ENCODE results near the gene KATNIP.

Gene KATNIP

DNA sequence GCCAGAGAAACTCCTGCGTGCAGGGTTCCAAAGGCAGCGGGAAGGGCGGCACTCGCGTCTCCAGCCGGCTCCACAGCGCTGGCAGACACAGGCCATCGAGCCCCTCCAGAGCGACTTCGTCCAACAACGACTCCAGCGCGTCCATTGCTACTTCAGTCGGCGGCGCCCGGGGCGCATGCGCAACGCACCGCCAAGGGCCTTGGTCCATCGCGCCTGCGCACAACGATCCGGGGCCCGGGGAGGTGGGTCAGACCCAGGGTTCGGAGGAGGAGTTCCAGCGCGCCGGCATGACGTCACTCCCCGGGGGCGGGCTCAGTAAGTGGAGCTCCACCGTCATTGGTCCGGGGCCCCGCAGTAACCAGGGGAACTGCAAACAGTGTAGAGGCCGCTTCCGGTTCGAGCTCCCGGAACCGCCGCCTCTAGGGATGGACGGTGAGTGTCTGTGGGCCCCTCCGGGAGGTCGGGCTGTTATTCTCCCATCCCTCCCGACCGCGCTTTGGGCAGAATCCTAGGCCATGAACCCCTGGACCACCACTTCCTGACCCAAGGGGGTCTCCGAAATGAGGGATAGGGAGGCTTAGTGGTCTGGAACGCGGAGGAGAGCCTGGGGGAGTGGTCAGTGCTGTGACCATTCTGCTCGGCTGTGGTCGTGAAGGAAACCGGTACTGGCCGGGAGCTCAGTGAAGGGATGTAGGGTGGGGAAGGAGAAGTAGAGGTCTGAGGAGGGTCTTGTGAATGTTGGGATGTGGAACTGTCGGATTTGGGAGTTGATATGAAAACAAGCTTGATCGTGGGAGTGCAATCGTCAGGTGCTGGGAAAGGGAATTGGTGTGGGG is at the start of gene KATNIP, which contains the start of gene GTF3C1:
KATNIP (plus strand) TSS at position 399 of the 836 bp plus-strand sequence; CDS start at position 426, 27 bp downstream.
GTF3C1 (minus strand) TSS at position 168 of the 836 bp plus-strand sequence; CDS start at position 145, 23 bp downstream.
- peak; percentile 100 for DNase-seq

DNA sequence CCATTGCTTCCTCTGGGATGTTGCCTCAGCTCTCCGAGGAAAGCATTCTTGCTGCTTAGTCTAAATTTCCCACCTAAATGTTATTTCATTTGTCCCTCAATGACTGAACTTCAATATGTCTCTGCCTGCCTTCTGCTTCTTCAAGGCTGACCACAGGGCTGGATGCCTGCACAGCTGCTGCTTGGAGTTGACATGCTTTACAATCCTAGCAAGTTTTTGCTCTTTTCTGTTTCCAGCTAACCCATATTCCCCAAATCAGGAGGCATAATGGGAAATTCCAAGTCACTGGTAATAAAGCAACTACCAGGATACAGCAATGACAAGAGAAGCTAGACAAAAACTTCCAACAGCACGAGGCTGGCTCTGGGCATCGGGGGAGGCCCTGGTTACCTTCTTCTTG is 49.1 kb upstream of the KATNIP start:
- DNase-seq = no peak

DNA sequence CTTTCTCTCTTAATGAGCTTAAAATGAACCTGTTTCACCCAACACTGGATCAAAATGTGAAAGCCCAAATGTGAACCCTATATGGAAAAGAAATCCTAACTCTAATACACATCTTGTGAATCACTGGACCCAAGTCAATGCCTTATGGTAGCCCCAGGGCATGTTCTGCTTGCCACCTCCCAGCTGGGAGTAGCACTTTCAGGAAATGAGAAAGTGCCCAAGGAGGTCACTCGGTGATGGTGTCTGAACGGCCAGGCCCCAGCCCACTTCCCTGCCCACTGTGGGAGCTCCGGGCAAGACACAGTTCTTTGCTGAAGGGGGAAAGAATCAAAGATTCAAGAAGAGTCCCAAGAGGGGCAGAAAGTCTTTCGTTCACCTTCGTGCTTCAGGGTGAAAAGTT is 46.3 kb upstream of the KATNIP start:
- DNase-seq = no peak

DNA sequence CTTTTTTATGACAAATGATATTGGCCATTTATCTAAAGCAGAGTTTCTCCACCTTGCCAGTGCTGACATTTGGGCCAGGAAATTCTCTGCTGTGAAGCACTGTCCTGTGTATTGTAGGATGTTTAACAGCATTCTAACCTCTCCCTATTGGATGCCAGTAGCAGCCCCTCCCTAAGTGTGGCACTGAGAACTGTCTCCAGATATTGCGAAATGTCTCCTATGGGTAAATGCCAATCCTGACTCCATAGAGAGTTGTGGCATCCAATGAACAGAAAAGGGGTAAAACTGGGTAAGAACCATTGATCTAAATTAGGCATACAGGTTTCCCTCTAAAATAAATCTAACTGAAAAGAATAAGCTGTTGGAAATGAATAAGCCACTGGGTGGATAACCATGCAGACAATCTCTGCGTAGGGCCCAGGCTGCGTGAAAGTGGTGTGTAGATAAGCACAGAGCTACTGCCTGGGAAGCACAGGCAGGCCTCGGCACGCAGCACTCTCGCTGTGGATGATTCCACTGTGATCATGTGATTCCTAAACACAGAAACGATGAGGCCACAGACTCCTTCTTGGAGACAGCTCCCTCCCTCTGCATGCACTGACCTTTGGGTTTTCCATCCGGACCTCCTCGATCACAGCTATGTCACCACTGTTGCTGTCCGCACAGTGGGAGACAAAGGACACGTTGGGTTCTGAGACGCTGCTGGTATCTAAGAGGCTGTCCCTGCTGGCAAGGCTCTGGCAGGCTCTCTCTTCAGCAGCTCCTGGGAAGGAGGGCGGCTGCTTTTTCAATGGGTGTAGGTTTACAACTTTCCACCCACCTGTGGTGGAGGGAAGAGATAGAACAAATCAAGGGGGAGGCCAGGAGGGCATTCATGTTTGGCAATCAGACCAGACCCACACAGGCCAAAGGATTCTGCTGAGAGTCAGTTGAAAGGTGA is 44.4 kb upstream of the KATNIP start:
- DNase-seq = no peak

DNA sequence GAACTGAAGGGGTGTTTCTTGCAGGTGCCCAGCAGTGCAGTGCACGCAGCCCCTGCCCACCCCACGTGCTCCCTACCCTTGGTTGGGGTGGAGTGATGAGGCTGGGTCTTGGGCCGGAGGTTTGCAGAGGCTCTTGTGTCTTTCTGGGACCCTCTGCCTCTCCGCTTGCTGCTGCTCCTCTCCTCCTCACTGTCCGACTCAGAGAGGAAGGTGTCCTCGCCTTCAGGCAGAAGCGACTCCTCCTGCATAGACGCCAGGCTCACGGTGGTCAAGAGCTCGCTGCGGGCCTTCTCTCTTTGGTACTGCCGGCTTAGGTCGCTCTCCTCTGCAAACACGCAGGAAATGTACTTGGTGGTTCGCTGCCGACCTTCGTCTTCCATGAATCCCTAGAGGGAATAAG is 43.2 kb upstream of the KATNIP start:
- no peak for DNase-seq

DNA sequence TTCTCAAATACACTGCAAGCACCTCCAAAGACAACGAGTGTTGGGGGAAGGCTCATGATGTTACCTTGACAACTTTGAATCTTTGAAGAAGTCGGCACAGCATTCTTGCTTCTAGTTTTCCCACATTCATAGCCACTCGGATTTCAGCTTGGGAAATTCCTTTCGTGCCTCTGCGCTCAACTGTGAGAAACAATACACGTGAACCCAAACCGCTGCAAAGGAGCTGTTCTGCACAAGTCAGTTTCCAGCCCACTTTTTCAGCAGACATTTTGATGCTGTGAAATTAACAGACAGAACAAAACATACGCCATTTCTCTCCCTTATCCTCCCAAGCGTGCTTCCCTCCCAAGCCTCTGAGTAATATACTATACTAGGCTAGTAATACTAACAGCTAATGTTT is 41.5 kb upstream of the KATNIP start:
- DNase-seq = no peak

DNA sequence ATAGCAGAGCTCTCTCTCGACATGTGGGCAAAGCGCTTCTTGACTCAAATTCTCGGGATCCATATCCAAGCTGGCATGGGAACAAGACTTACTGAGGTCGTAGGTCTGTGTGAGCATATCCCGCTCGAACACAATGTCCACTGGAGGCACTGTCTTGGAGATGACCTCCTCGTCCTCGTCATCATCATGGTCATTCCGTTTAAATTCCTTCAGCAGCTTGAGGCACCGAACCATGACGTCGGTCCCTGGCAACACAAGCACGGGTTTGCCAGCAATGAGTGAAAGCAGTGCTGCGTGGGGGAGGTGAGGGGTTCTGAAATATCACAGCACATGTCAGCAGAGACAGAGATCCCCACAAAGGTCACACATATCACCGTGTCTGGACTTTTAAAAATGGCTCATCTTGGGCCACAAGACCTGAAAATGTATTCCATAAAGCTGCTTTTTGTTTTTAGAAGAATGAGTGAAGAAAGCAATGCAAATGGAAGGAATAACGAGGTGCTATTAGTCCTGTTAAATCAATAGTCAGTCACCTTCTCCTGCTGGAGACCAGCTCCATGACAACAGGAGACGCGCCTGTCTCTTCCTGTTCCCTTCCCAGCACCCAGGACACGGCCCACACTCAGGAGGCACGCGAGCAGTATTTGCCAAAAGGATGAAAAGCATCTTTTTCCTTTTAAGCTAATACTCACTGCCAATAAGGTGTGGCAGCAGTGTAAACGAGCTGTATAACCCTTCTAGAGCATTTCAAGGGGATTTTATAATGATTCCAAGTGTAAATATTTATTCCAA is 38.1 kb upstream of the KATNIP start:
- no peak for DNase-seq

DNA sequence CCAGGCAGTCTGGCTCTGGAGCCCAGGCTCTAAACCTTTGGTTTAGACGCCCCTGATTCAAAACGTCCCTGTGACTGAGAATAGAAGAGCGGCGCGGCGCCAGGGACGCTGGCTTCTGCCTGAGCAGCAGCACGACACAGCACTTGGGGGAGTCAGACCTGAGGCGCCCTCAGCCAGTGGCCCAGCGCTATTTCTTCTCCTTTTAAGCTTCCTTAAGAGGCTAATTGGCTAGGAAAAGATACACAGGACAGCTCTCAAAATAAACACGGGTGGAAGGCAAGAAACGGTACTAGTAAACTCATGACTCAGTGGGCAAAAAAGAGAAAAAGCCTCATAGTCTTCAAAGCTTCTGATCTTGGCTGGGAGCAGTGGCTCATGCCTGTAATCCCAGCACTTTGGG is 35.1 kb upstream of the KATNIP start:
- DNase-seq = no peak

DNA sequence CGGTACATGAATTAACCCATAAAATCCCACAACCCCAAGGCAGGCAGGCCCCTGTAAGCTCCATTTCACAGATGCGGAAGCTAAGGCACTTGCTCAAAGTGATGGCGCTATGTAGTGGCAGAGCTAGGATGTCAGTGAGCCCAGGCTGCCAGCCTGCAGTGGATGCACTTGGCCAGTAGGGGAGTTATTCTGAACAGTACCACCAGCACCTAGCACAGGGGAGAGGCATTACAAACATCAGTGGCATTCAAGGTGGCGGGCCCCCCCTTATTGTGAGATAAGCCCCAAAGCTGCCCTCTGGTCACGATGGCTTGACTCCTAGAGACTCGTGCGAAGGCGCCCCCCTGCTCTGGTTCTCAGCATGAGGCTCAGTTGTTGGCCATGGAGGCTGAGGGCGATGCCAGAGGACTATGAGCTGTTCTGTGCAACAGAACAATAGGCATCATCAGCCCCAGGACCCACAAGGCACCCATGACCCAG is 34.0 kb upstream of the KATNIP start:
- peak; percentile 14 for DNase-seq

DNA sequence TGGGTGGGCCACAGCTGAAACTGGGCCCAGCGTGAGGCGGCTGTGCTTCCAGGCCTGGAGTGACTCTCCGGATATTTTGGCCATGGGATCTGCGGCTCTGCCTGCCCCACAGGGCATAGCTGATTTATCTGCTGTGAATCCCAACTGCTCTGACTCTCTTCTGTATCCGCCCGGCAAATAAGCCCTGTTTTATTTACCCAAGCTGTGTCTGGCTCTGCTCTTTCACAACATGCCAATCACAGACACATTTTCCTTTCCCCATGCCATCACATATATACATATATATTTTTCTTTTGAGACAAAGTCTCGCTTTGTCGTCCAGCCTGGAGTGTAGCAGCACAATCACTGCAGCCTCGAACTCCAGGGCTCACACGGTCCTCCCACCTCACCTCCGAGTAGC is 33.6 kb upstream of the KATNIP start:
- DNase-seq = no peak

DNA sequence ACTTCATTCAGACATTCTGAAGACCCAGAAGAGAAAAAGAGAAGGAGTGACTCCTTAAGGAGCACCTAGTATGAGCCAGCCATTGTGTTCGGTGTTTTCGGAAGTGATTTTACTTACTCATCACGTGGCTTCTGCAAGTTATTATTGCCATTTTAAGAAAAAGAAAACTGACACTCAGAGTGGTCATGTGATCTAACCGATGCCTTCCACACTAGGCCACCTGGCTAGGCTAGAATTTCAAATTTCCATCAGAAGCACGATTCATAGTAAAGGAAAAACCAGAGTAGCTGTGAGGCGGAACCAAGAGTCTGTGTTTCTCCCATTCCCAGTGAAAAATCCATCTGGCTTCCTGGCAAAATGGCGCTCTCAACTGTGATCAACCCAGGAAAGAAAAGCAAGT is 32.3 kb upstream of the KATNIP start:
- DNase-seq = no peak

DNA sequence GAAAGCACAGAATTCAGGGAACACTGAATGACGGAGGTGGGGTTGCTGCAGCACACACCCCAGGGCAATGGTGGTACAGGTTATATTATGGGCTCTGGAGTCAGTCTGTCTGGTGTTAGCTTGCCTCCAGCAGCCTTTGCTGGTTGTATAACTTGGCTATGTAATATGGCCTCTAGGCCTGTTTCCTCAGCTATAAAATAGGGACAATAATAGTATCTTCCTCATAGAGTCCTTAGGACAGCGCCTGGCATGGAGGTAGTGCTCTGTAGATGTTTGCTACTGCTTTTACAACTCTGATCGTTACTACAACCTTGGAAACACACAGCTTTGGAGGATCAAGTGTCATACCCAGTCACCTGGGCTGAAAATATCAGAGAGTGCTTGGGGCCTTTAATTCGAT is 31.7 kb upstream of the KATNIP start:
- DNase-seq = no peak

DNA sequence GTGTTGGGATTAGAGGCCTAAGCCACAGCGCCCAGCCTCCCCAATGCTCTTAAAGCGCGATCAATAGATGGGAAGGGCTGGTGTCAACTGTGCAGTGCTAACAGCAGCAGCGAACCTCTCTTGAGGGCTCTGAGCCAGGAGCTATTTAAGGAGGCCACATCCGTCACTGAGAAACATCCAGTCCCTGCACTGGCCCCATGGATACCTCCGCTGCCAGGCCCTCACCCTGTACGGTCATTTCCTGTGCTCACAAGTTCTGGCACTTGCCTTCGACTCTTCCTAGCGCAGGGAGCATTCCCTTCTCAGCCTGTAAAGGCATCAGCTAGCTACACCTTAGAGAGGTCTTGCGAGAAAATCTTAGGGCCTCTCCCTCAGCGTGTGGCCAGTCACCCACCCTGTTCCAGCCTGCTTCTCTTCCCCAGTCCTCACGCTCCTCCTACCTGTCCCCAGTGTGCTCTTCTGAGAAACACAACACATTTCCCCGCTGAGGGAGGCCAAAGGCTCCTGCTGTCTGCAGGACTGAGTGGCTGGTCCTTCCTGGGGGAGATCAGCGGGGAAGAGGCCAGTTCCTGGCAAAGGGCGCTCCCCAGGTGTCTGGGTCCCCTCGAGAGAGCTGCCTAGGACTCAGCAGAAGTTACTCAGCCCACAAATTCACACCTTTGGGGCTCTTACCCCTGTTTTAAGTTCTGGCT is 28.8 kb upstream of the KATNIP start:
- no peak for DNase-seq

DNA sequence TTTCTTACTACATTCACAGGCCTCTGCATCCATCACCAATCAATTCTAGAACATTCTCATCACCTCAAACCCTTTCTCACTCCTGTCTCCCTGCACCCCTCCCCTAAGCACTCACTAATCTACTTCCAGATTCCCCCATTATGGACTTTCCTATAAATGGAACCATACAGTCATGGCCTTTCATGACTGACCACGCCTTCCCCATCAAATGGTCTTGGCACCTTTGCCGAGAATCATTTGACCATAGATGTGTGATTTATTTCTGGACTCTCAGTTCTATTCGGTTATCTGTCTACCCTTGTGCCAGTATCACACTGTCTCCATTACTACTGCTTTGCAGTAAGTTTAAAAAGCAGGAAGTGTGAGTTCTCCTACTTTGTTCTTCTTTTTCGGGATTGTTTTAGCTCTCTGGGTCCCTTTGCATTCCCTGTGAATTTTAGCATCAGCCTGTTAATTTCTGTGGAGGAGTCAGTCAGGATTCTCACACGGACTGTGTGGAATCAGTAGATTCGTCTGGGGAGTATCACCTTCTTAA is 27.7 kb upstream of the KATNIP start:
- DNase-seq = no peak

DNA sequence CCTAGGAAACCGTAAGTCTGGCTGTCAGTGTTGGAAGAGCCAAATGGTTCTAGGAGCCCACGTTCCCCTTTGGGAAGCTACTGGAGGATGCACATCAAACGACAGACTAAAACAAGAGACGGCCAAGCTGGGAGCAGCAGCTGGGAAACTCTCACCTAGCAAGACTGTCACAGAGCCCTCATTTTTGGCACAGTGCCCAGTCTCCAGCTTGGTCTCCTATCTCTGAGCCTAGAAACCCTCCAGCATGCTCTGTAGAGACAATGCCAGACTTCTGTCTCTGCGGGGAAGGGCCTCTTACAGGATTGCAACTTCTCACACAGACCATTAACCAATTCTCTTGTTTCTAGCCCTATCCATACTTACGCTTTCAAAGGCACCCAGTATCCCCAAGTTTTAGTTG is 23.8 kb upstream of the KATNIP start:
- DNase-seq = no peak

DNA sequence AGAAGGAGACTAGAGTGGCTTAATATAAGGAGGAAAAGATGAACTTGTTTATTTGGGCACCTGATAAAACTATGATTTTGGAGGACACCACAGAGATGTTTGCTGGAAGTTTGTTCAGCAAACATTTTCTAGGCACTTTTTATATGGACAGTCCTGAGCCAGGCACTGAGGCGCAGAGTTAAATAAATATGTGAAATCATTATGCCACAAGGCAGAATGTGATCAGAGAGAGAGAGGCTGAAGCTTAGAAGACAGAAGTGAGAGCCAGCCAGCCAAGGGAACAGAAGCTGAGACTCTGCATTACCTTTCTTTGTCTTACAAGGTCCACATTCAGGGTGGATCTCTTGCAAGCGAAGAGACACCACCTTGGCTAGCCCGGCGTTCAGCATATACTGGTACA is 21.6 kb upstream of the KATNIP start:
- no peak for DNase-seq

DNA sequence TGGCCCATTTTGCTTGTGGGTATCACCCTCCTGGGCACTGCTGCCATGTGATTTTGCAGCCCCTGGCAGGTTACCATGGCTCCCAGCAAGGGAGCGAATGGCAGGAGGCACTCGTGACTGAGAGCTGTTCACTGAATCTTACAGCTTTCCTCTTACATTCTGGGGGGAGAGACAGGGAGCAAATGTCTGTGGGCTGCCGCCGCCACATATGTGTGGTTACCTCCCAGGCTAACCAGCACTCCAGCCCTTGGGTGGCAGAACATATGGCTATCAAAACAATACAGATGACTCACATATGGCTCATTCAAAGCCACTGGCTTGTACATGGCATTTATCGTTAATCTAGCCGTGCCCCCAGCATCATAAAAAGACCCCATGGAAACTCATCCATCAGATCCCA is 20.0 kb upstream of the KATNIP start:
- no peak for DNase-seq

DNA sequence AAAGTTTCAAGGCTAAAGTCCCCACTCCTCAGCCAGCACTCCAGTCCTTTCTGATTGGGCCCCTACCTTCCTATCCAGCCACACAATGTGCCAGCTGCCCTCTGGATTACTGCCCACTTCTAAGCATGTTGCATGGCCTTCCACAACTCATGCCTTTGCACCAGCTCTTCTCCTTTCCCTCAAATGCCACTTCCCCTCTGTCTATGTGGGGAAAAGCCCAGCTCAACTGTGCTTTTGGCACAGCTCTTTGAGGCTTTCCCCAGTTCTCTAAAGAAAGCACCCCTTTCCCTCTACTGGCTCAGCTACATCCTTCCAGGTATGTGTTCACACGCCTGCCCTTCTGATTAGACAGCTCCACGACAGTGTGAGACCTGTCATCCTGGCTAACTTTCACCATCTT is 18.8 kb upstream of the KATNIP start:
- no peak for DNase-seq

DNA sequence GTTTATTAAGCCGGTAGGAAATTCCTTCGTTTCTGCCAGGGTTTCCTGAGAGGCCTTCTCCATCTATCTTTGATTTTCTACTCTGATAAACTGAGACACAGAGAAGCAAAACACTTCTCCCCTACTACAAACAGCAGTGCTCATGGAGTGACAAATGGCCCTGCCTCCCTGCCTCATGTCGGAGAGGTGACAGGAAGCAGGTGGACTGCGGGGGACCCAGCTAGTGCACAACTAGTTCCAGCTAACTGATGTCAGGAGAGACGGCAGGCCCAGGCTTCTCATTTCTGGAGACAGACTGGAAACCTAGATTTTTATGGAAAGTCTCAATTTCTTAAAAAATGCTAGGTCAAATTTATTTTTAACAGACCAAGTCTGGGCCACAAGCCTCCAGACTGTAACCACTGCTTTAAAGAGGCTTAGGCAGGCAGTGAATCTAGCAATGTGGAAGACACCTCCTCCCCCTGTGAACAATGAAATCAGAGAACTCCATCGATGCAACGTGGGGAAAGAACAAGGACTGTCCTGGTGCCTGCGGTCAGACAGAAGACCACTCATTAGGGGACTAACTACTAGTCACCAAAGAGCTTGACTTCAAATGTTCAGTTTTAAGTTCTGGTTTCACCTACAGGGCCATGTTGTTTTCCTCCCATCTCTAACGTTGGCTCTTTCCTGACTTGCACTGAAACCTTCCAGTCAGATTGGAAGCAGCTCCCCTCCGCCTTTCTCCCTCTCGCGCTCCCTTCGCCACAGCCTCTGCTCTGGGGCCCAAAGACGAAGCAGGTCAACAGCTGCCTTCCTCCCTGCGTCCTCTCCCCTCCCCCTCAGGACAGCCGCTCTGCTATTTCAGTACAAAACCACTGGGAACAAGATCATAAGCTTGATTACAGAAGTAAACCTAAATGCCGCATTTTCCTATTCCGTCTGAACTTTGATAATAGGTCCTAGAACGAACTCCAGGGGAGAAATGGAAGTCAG is 17.8 kb upstream of the KATNIP start:
- DNase-seq = no peak

DNA sequence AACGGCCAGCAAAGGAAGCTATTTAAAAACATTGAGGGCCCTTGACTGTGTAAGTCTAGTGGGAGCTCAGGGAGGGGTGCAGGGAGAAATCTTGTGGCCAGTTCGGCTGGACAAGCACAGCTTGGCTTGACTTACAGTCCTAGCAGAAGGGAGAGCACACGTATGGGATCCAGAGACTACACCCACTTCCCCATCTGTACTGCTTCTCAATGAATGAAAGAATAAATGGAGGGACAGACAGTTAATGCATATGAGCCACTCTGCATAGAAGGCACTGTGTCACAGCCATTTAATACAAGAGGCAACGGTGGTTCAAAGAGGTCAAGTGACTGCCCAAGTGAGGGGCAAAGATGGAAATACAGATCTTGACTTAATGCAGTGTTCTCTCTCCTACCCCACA is 15.7 kb upstream of the KATNIP start:
- DNase-seq = no peak

DNA sequence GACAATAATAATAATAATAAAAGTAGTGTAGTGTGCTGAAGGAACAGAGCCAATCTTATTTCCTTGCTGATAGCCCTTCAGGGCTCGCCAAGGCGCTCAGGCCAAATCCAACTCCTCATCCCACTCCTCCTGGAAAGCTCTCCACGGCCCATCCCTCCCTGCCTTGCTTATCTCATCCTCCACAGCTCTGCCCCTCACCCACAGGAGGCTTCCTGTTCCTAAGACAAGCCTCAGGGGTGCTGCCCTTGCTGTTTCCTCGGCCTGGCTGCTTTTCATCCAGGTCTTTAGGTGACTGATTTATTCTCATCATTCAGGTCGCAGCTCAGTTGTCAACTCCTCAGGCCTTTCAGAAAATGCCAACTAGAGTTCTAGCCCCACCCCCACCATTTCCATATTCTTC is 11.4 kb upstream of the KATNIP start:
- DNase-seq = no peak
